ENCODE measurements around the gene TMEM178B.
"Not testable (repeated sequence)": the region's sequence is repeated elsewhere in the genome, so short reads cannot be mapped to it uniquely, and the experiment has no call there.

TMEM178B gene

DNA sequence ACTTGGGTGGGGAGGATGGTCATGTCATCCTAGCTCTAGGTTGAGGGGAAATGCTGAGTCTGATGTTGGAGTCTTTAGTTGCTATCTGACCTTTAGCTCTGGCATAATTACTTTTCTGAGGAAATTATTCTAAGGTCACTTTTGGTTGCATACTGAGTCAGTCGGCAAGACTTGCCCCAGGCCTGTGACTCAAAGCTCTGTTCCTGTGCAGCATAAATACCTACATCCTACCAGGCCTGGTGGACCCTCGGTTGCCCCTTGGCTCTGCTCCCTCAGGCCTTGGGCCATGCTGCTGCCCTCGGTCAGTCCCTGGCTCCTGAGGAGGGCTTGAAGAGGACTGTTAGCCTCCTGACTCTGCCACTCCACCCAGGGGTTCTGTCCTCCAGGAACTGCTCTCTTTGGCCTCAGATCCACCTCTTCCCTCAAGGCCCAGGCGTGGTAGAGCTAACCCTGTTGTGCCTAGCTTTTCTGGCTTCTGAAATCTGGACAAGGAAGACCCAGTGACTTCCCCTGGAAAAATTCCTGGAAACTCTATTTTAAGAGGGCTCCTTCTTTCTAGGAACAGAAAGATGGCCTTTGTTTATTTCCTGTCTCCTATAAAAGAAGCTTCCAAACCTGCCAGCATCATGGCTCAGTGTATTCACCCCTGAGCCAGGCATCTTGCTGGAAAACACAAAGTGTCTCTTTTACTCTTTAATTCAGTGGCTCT, 71.2 kb downstream of the TMEM178B start:
- no peak for DNase-seq

DNA sequence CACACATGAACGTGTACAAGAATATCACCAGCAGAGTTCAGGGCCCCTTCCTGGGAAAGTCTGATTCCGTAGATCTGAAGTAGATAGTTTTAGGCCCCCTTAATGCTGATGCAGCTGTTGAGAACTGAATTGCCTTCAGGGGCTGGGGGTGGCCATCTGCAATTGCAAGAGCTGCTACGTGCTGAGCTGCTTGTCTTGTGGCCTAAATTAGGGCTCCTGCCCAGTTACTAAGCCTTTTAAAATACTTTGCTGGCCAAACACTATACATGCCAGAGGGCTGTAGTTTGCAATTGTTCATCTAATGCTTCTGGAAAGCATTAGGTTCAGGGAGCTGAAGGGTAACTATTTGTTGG, 71.7 kb downstream of the TMEM178B start:
- peak in 1 of 2 experiments; percentile 35 for DNase-seq

DNA sequence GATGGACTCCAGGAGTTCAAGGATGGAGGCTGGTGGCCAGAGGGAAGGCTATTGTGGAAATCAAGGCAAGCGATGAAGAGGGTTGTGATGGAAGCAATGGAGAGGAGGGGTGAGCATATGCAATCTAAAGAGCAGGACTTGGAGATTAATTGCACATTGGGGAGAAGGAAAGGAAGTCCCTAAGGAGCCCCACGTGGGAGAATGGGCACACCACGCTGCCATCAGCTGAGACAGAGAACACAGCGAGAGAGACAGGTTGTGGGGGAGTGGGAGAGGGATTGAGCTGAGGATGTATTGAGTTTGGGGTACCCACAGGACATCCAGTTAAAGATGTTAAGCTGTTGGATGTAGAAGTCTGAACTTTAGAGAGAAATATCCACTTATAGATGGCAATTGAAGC, 73.6 kb downstream of the TMEM178B start:
- no peak for DNase-seq

DNA sequence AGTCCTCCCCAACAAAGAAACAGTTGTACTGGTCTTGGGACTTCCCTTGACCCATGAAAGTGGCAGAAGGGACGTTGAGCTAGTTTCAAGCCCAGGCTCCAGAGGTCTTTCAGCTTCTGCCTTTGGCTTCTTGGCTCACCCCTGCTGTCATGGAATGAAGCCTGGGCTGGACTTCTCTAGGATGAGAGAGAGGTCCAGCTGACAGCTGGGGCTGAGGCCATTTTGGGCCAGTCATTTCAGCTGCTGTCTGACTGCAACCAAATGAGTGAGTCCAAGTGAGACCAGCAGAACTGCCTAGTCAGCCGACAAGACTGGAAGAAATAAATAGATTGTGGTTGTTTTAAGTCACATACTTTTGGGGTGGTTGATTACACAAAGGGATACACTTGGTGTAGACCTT, 76.6 kb downstream of the TMEM178B start:
- no peak for DNase-seq

DNA sequence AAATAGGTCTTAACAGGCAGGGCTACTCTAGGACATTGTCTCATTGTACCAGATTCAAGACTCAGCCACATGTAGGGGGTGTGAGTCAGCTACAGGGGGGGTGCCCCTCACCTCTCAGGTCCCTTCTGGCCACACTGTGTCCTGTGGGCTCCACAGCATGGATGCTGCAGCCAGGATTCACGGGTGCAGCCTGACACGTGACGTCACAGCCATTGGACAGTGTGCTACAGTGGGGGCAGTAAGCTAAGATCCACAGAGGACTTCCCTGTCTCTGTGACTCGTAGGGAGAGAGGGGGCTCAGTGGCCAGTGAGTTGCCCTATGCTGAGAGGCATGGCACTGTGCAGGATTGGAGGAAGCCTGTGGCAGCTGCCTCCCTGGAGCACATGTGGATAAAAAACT, 77.9 kb downstream of the TMEM178B start:
- DNase-seq = no peak

DNA sequence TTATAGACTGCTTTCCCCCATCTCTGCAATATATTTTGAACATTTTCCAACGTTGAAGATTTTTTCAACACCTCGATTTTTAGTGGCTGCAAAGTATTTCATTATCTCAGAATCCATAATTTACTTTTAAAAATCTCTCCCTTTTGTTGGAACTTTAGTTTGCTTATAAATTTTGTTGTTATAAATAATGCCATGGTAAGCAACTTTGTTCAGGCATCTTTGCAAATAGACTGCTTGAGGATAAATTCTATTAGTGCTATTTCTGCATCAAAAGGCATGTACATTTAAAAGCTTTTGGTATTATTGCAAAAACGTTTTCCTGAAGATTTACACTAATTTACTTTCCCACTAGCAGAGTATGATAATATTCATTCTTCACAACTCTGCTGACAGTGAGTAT, 79.4 kb downstream of the TMEM178B start:
- DNase-seq = no peak

DNA sequence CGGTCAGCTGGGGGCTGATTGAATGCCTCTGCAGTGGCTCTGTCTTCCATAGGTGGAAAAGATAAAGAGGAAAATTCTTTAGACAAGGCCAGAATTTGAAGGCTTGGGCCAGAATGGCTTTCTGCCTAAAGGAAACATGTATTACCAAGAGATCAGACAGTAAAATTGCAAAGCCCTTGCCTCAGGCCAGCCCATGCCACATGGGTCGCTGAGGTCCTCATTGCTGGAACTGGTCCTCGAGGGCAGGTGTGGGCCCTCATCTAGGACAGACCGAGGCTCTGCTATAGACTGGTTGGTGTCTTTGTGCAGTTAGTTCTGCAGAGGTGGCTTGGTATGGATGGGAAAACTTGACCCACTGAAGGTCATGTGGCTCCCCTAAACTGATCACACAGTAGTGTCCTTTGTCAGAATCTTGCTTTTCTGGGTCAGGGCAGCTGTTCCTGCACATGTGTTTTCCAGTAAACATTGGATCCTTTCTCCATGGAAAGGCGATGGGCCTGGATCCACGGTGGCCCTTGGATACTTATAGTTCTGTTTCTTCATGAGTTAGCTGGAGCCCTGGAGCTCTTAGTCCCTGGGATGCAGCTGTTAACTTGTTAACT, 80.4 kb downstream of the TMEM178B start:
- no peak for DNase-seq

DNA sequence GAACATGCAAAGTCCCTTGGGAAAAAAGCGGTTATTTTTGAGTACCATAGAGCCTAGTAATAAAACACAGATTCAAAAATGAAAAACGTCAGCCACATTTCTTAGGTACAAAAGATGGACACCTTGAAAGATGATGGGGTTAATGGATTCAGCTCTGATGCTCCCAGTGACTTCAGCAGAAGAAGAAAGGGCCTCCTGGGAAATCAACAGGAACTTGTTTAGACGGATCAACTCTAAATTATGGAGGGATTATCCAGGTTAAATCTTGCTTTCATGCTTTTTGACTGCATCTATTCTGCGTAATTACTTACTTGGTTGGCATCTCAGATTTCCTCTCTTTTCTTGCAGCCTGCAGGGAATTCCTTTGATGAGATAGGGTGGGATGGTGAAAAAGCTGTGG, 82.5 kb downstream of the TMEM178B start:
- DNase-seq = peak in 1 of 2 experiments; percentile 67

DNA sequence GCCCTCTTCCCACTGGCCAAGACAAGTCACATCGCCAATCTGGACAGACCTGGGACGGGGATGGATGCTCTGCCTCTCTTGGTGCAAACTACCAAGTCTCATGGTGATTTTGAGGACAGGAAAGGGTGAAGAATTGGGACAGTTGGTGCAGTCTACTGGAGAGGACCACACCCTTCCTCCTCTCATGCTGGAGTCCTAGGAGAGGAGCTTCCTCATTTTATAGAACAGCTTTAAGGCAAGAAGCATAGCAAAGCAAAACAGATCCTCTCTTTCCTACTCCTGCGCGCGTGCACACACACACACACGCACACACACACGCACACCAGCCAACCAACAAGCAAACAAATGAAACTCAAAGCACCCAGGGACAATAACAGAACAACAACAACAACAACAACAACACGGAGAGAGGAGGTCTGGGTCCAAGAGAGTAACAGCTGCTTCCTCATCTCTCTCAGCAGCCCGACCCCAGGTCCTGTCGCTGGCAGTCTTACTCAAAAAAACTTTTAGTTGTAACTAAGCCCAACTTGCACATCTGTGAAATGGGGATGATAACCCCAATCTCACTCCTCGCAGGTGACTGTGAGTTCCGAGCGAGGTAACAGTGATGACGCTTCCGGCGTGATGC, 83.4 kb downstream of the TMEM178B start:
- DNase-seq = no peak

DNA sequence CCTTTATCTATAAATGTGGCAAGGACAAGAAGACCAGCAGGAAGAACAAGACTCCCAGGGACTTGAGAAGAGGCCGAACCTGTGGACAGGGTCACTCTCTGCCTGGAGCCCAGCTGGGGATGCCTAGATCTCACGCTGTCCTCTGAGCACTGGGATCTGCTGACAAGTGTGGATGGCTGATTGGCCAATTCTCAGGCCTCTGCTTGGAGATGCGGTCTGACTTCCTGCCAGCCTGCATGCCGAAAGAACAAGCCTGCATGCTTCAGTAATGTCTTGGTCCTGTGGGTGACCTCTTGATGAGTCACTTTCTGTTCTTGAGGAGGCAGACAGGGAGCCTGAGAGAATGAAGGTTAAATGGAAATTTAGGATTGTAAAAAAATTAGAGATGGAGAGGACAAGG, 84.7 kb downstream of the TMEM178B start:
- no peak for DNase-seq

DNA sequence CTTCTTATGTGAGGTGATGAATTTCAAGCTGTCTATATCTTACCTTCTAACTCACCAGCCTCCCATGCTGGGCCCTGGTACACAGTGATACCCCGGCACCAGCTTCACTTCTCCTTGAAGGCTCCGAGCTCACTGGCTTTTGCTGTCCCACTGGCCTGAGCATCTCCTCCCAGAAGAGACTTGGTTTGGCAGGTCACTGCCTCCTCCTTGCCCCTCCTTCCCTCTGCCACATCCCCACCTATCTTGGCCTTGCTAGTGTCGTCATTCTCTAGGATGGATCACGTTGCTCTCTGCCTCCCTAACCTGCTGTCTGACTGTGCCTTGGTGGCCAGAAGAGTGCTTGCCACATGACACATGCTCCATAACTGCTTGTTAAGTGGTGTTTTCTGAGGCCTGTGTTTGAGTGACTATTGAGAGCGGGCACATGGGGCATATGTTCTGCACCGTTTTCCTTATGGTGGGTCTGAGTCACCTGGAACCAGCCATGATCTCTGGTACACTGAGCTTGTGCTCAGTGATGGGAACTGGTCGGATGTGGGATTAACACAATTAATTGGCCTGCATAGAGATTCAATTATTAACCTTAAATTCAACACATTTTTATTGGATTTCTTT, 86.5 kb downstream of the TMEM178B start:
- peak in 1 of 2 experiments; percentile 10 for DNase-seq

DNA sequence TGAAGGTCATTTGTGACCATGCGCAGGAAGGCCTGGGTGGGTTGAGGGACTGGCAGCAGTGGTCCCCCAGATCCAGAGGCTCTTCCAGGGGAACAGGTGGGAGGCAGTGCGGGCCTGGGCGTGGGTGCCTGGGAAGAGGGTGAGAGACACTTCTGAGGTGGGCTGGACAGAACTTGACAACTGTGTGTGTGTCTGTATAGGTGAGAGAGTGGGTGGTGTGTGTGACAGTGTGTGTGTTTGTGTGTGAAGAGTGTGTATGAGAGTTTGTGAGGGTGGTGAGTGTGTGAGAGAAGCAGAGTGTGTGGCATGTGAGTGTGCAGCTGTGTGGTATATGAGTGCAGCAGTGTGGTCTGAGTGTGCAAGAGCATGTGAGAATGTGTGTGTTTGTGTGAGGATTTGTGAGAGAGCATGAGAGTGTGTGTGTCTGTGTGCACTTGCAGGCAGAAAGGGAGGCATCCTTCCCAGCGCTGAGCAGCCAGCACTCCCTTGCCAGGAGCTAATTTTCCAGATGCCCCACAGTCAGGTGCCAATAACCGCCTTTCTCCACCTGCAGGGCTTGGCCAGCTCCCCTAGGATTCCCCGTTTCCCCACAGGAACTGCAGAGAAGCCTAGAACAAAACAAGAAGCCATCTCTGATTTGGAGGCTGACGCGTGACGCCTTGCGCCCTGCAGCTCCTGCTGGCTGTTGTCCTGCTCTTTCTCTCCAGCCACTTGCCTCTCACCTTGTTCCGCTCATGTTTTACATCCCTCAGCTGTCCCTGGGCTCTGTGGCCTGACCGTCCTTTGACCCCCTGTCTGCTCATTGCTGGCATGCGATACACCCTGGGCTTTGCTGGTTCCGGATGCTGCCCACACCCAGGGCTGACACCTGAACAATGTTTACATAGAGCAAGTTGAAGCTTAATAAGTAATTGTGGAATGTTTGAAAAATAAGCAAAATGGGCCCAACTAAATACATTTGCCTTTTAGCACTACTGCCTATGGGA, 88.0 kb downstream of the TMEM178B start:
- no peak for DNase-seq

DNA sequence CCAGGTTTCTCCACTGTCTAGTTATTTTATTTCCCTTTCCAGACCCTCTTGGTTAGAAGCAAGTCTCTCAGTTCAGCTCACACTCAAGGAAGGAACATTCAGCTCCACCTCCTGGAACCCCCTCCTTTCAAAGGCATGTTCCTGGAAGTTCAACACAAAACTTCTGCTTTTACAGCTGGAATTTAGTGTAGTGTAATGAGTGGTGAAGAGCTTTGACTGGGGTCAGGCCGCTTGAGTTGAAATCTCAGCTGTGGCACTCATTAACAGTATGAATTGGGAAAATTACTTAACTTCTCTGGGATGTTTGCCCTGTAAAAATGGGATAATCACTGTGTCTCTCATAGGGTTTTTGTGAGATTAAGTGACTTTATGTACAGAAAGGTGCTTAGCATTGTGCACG, 91.7 kb downstream of the TMEM178B start:
- no peak for DNase-seq

DNA sequence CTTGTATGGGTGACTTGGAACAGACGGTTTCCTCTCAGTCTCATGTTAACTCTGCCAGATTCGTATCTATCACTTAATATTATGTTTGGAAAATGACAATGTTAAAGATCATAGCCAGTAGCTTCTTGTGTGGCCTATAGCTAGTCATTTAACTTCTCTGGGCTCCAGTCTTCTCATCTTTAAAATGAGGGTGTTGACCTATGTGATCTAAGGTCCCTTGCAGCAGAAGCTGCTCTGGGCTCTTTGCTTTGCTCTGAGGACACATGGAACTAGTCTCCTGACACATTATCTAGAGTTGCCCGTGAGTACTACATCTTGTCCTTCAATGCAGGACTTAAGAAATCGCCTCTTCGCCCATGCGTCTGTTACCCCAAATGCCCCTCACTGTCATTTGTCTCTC, 93.1 kb downstream of the TMEM178B start:
- DNase-seq = no peak

DNA sequence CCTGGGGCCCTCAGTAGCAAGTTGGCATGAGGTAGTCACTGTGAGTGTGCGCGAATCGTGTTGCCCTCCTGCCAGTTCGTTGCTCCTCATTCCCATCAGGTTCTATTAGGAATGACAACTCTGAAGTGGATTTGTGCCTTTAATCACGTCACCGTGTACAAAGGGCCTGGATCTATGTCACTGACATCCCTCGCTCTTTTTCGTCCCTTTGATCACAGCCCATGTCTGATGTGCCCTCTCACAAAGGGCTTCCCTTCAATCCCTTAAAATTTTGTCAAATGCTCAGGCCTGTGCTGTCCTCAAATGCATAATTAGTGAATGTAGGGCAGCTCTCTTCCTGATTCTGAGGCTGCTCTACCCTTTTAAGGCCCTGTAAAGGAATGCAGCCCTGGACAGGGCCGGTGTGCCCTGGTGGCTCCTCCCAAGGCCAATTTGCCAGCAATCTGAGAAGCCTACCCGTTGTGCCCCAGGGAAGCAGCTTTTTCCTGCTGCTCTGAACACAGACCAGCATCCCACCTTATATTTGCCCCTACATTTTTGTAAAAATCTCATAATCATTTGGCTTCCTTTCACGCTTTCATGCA, 93.6 kb downstream of the TMEM178B start:
- no peak for DNase-seq

DNA sequence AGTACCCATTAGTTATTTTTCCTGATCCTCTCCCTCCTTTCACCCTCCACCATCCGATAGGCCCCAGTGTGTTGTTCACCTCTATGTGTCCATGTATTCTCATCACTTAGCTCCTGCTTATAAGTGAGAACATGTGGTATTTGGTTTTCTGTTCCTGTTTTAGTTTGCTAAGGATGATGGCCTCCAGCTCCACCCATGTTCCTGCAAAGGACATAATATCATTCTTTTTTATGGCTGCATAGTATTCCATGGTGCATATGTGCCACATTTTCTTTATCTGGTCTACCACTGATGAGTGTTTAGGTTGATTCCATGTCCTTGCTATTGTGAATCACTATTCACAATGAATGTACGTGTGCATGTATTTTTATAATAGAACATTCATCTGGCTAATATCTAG, 95.3 kb downstream of the TMEM178B start:
- DNase-seq = not testable (repeated sequence)

DNA sequence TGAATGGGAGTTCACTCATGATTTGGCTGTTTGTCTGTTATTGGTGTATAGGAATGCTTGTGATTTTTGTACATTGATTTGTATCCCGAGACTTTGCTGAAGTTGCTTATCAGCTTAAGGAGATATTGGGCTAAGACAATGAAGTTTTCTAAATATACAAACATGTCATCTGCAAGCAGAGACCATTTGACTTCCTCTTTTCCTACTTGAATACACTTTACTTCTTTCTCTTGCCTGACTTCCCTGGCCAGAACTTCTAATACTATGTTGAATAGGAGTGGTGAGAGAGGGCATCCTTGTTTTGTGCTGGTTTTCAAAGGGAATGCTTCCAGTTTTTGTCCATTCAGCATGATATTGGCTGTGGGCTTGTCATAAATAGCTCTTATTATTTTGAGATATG, 101.9 kb downstream of the TMEM178B start:
- not testable (repeated sequence) for DNase-seq

DNA sequence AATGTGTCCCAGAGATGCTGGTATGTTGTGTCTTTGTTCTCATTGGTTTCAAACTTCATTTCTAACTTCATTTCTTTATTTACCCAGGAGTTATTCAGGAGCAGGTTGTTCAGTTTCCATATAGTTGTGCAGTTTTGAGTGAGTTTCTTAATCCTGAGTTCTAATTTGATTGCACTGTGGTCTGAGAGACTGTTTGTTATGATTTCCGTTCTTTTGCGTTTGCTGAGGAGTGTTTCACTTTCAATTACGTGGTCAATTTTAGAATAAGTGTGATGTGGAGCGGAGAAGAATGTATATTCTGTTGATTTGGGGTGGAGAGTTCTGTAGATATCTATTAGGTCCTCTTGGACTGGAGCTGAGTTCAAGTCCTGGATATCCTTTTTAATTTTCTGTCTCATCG, 103.3 kb downstream of the TMEM178B start:
- not testable (repeated sequence) for DNase-seq

DNA sequence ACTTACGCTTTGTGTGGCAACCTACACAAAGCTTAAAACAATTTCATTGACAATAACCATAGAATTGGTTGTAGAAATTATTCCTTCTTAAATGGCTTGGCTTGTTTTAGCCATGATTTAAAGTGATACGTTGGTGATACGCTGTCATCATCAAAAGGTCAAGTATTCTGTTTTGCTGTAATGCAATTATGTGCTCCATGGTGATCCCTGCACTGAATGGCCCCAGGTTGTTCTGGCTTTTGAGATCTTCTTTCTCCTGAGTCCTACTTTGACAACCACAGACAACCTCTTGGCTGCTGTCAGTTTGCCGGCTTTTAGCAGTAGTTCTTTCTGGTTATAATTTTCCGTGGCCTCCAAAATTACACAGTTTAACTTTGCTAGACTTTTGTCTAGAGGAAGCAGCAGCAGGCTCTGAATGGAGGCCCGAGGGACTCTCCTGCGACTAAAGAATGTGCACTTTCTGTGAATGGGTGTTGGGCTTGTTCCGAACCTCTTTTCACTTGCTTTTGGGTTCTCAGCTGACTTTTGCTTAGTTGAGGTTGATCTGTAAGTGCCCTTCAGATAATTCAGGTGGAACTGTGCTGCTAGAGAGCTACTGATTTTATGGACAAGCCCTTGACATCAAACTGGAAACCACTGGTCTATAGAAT, 104.7 kb downstream of the TMEM178B start:
- DNase-seq = no peak

DNA sequence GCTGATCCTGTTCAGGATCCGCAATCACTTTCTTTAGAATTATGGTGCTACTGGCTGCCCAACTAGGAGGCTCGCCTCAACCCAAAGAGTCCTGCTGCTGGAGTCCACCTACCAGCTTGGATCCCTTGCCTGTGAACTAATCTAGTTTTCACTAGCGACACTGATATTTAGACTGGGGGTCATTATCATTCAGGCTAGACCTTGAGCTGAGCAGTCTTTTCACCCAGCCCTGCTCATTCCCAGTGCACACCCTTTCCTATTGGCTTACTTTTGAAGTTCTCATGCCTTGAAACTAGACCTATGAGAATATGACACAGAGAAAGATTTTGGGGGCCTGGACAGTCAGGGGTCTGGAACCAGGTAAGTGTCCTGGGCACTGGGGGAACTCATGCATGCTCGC, 107.9 kb downstream of the TMEM178B start:
- no peak for DNase-seq

DNA sequence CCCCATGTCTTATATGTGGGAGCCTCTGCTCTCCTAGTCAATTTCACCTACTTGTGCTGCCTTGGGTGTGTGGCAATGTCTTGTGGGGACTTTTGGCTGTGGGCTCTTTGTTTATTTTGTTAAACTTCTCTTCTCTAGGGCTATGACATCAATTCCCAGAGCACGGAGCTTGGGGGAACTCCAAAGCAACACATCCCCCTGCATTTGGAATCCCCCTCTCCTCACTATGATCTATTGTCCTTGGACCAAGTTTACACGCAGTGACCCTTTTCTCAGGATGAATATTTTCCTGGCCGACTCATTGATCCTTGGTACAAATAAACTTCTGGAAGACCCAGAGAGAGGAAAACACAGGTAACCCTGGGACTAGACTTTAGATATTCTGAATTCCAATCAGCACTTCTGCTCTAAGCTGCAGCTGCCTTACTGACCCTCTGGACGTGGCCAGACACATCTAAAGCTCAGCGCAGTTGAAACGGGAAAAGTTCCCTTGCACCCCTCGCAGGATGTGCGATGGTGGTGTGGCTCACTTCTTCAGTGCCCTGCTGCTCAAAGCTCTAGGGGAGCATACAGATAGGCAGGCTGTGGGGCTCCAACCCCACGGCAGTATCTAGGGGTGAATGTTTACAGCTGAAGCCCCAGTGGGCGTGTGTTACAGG, 110.8 kb downstream of the TMEM178B start:
- no peak for DNase-seq

Data from NCI-H524 (cell line).